Ovary (tissue), 10 donors: ENCODE results near the gene RFC2. TPM values are rescaled to one million over a fixed set of nuclear protein-coding genes. Genes with fewer than 3 reads are reported as not detected.

ENCODE experiments used
- DNase-seq, 5 donors: peaks; one replicate each; pipeline ENCODE4 v3.0.0-alpha.2; 2019 to 2020
- H3K27ac ChIP-seq, 2 donors: fragments of 200-600 bp; one replicate each; pipeline versions ENCODE4 v1.5.1 to v1.8.0; 2019 to 2022
- H3K27me3 ChIP-seq: fragments of 200-600 bp; one replicate; pipeline ENCODE4 v1.8.0; 2022
- H3K36me3 ChIP-seq: fragments of 200-600 bp; sonication (generic); one replicate; pipeline ENCODE4 v1.5.1; 2019
- H3K4me1 ChIP-seq: one replicate; pipeline ENCODE4 v1.8.1; 2013; ENCODE audit warnings: mild to moderate bottlenecking, moderate library complexity; ENCODE audit not compliant: insufficient read depth
- H3K4me3 ChIP-seq: fragments of 200-600 bp; sonication (generic); one replicate; pipeline ENCODE4 v1.5.1; 2017
- H3K9me3 ChIP-seq, 2 donors: fragments of 200-600 bp in 1 of 2; sonication (generic) in 1 of 2; one replicate each; pipeline versions ENCODE4 v1.5.1 to v1.8.1; 2013 to 2019; ENCODE audit warnings: mild to moderate bottlenecking in 1 of 2, moderate library complexity in 1 of 2
- CTCF ChIP-seq, 3 donors: fragments of 450-650 bp in 2 of 3; fragments of 200-600 bp in 1 of 3; IDR thresholded peaks; one replicate each; pipeline versions ENCODE4 v1.5.1 to v1.8.0; 2016 to 2022; ENCODE audit warnings: antibody characterized with exemption in 3 of 3, mild to moderate bottlenecking in 1 of 3
- EP300 ChIP-seq: sonication (generic); formaldehyde crosslinking; IDR thresholded peaks from one replicate; pipeline ENCODE4 v1.6.1; 2017; ENCODE audit warnings: antibody characterized with exemption
- POLR2A ChIP-seq: fragments of 450-650 bp; IDR thresholded peaks from one replicate; pipeline ENCODE4 v1.6.1; 2017; ENCODE audit warnings: antibody characterized with exemption, mild to moderate bottlenecking, moderate library complexity
- WGBS, 3 donors: extraction: QIAGEN DNeasy Blood & Tissue Kit in 1 of 3; methylation state at CpG; one replicate each; pipeline versions ENCODE4 v1.1.5 to v1.1.7; 2013 to 2017; 5-methylcytosine and 5-hydroxymethylcytosine counted together
- intact Hi-C, 4 donors: fragments of 100-400 bp; cut with DNase I; formaldehyde crosslinking; loops; one replicate each; pipeline versions ENCODE4 v1.11.0 to v1.15.1; 2022 to 2023
- long read RNA-seq, 3 donors: library from polyadenylated mRNA in 2 of 3; unstranded in 2 of 3; transcript quantifications; one replicate each; pipeline ENCODE4 v2.0.0 and lab custom pipeline, GENCODE V29; 2021 to 2026
- polyA plus RNA-seq, 2 donors: library from polyadenylated mRNA; stranded (reverse); fragments of 200-250 nt in 1 of 2; fragments of 350-450 nt in 1 of 2; fragmentation: Illumina TruSeq in 1 of 2; extraction: RNeasy Lipid Tissue Mini Kit (QIAGEN cat#74804) in 1 of 2; gene quantifications; one replicate each; pipeline ENCODE4 v1.2.3, GENCODE V29; 2013 to 2014
- total RNA-seq, 7 donors: library from RNA; depleted of rRNA in 2 of 7; stranded (reverse); fragments of >200 nt in 2 of 7; fragmentation: NEBNext Ultra II Directional in 3 of 7; extraction: Animal tissue kit (Norgen Biotek cat#: 25700) in 3 of 7; gene quantifications; one replicate each; pipeline versions ENCODE4 v1.1.0 to v1.2.4, GENCODE V29; 2016 to 2023
- donor health status: DM: no; HTN: no; CAD: no; lungs with moderate emphysema.
- donor health status: DM: no; HTN: no; CAD: no.
- donor health status: Bipolar disorder and iron deficiency.
- donor health status: DM: yes; HTN: yes; CAD: no.
- donor health status: DM: no; HTN: no; CAD: no.
- donor health status: DM: yes; HTN: yes; CAD: no.

The RFC2 gene
- total RNA-seq (10 to 100 TPM in 6 of 7 donors, 1 to 10 TPM in 1; 6.4 to 20.3 (median 14.1) TPM), polyA plus RNA-seq (10 to 100 TPM; 20.3 to 23.7 TPM)
- long read RNA-seq, donor 1, transcript RFC2-201 (11 exons, 1,695 nt) = major isoform, 97 of 118 reads
- long read RNA-seq, donor 1, partial matches to known transcripts = 4 of 118 reads
- long read RNA-seq, donor 1, other reads (novel, unspliced or antisense) = 11 of 118 reads
- long read RNA-seq, donor 2, transcript RFC2-201 (11 exons, 1,695 nt) = major isoform, 24 of 34 reads
- long read RNA-seq, donor 2, partial matches to known transcripts = 8 of 34 reads
- long read RNA-seq, donor 2, other reads (novel, unspliced or antisense) = 0 of 34 reads
- long read RNA-seq, donor 3, transcript RFC2-201 (11 exons, 1,695 nt) = major isoform, 41 of 52 reads
- long read RNA-seq, donor 3, partial matches to known transcripts = 2 of 52 reads
- long read RNA-seq, donor 3, other reads (novel, unspliced or antisense) = 6 of 52 reads

GRCh38 chr7:74254129-74254857 lies at the start of gene RFC2:
RFC2 (minus strand) TSS chr7:74254399; CDS start chr7:74254383, 16 bp downstream.
- Histone ChIP-seq H3K36me3 (no peaks in the 10 kb centered on the region), H3K27ac (peak within 1 kb of the TSS; percentile 18 to 84), H3K9me3 (no peaks in the 10 kb centered on the region), H3K4me1 (peaks cover 5% of the 10 kb centered on the region), H3K4me3 (peak within 1 kb of the TSS; percentile 79), H3K27me3 (no peaks in the 10 kb centered on the region)
- DNase-seq = peak; percentile 94 to 99 (median 97)
- 0 to 1% (median 1%) methylated on average over 50 to 75 of the region's 75 CpGs for WGBS, 3 donors
- TF ChIP-seq EP300 = peak; percentile 89
- TF ChIP-seq POLR2A = peak; percentile 92
- peak; percentile 24 to 87 (median 85) for TF ChIP-seq CTCF (IDR thresholded peaks at IDR 0.05)
- intact Hi-C loops = loop anchor here in 2 of 4 donors (5.0 to 10.0 kb wide), 3 partner anchors 53 to 569 kb away; partner anchors contain the start of genes BUD23 (in 1 of the 2) and DNAJC30 (in 1 of the 2)

GRCh38 chr7:74302745-74303221 lies 48.6 kb upstream of the RFC2 start:
- no peak for DNase-seq
- Histone ChIP-seq H3K9me3 (no peaks in the 10 kb centered on the region), H3K4me1 (peaks cover 16% of the 10 kb centered on the region), H3K27ac (no peak overlapping the region), H3K27me3 (no peaks in the 10 kb centered on the region), H3K36me3 (no peaks in the 10 kb centered on the region), H3K4me3 (no peak overlapping the region)
- intact Hi-C loops = no loop called here
- 49 to 62% (median 58%) methylated on average over 9 to 10 of the region's 10 CpGs for WGBS, 3 donors
- TF ChIP-seq EP300 (no peak), POLR2A (no peak), CTCF (IDR thresholded peaks at IDR 0.05) (no peak)

- no peak for DNase-seq
- 83 to 87% (median 86%) methylated on average over 4 of the region's 4 CpGs for WGBS, 3 donors
- H3K36me3 ChIP-seq = no peaks in the 10 kb centered on the region
- H3K27ac ChIP-seq = no peak overlapping the region
- H3K9me3 ChIP-seq = no peaks in the 10 kb centered on the region
- peaks cover 7% of the 10 kb centered on the region for H3K4me1 ChIP-seq
- no peak overlapping the region for H3K4me3 ChIP-seq
- intact Hi-C loops = loop anchor here in 1 of 4 donors (2.0 kb wide), 1 partner anchor 76 kb away; no protein-coding TSS in a partner anchor
- no peak for TF ChIP-seq EP300
- TF ChIP-seq CTCF (IDR thresholded peaks at IDR 0.05) = no peak
- TF ChIP-seq POLR2A = no peak
- H3K27me3 ChIP-seq = no peaks in the 10 kb centered on the region
Observed at GRCh38 chr7:74300926-74301325, 46.7 kb upstream of the RFC2 start.

- H3K36me3 ChIP-seq = no peaks in the 10 kb centered on the region
- intact Hi-C loops = loop anchor here in 2 of 4 donors (10.0 kb wide), 1 partner anchor 65 kb away; no protein-coding TSS in a partner anchor
- H3K4me3 ChIP-seq = no peak overlapping the region
- H3K27ac ChIP-seq = no peak overlapping the region
- peaks cover 9% of the 10 kb centered on the region for H3K4me1 ChIP-seq
- 90 to 97% (median 96%) methylated on average over 8 of the region's 8 CpGs for WGBS, 3 donors
- DNase-seq = no peak
- TF ChIP-seq EP300 (no peak), POLR2A (no peak), CTCF (IDR thresholded peaks at IDR 0.05) (no peak)
- no peaks in the 10 kb centered on the region for H3K9me3 ChIP-seq
- H3K27me3 ChIP-seq = no peaks in the 10 kb centered on the region
Observed at GRCh38 chr7:74299401-74299800, 45.2 kb upstream of the RFC2 start.
